Neutrophil (primary cell): ENCODE results near the gene DLX4.

Experiments
- H3K27ac ChIP-seq: fragments of 200-600 bp; sonication (generic); 2 replicates; pipeline ENCODE4 v1.5.1; 2016; ENCODE audit warnings: mild to moderate bottlenecking, moderate library complexity
- H3K27me3 ChIP-seq: fragments of 200-600 bp; sonication (generic); 2 replicates; pipeline ENCODE4 v1.6.0; 2016; ENCODE audit warnings: mild to moderate bottlenecking
- H3K36me3 ChIP-seq: fragments of 200-600 bp; sonication (generic); 2 replicates; pipeline ENCODE4 v1.5.1; 2017
- H3K4me1 ChIP-seq, 2 experiments: fragments of 200-600 bp in 1 of 2; sonication (generic) in 1 of 2; 1 replicate in 1 of 2; 2 replicates in 1 of 2; pipeline versions ENCODE4 v1.5.1 to v1.6.1; 2013 to 2016; ENCODE audit warnings: low read depth in 1 of 2, low read length in 1 of 2, mild to moderate bottlenecking in 1 of 2, moderate library complexity in 1 of 2; ENCODE audit not compliant: control insufficient read depth in 1 of 2, insufficient read depth in 1 of 2
- H3K4me3 ChIP-seq, 2 experiments: fragments of 200-600 bp in 1 of 2; sonication (generic) in 1 of 2; 1 replicate in 1 of 2; 2 replicates in 1 of 2; pipeline ENCODE4 v1.5.1; 2013 to 2016; ENCODE audit warnings: low read depth in 1 of 2, low read length in 1 of 2, mild to moderate bottlenecking in 1 of 2, moderate library complexity in 1 of 2
- H3K9me3 ChIP-seq: fragments of 200-600 bp; sonication (generic); 2 replicates; pipeline ENCODE4 v1.5.1; 2016
- TF ChIP-seq, protein P1 (sequence below): fragments of 200-600 bp; sonication (generic); IDR thresholded peaks from 2 replicates; pipeline ENCODE4 v1.5.1; 2016; ENCODE audit warnings: antibody characterized with exemption

The DLX4 gene

GRCh38 chr17:49946964-49947584 lies 21.9 kb upstream of the DLX4 start:
- peaks cover 88% of the 10 kb centered on the region for H3K27me3 ChIP-seq
- TF ChIP-seq, protein P1, sequence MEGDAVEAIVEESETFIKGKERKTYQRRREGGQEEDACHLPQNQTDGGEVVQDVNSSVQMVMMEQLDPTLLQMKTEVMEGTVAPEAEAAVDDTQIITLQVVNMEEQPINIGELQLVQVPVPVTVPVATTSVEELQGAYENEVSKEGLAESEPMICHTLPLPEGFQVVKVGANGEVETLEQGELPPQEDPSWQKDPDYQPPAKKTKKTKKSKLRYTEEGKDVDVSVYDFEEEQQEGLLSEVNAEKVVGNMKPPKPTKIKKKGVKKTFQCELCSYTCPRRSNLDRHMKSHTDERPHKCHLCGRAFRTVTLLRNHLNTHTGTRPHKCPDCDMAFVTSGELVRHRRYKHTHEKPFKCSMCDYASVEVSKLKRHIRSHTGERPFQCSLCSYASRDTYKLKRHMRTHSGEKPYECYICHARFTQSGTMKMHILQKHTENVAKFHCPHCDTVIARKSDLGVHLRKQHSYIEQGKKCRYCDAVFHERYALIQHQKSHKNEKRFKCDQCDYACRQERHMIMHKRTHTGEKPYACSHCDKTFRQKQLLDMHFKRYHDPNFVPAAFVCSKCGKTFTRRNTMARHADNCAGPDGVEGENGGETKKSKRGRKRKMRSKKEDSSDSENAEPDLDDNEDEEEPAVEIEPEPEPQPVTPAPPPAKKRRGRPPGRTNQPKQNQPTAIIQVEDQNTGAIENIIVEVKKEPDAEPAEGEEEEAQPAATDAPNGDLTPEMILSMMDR = no peak
- no peaks in the 10 kb centered on the region for H3K4me1 ChIP-seq

DNA sequence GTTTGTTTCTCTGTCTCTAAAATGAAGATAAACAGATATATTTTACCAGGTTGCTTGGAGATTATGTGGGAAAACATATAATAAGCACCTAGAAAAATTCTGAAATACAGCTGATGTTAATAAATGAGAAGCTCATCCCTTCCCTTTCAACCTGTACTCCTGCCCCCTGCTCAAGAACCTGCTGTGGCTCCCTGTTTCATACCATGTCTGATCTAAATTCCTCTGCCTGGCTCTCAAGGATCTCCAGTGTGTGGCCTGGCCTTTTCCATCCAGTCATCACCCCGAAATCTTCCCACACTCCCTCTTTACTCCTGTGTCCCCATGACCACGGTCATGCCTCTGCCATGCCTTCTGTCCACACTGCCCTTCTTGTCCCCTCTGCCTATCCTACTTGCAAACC lies 19.4 kb upstream of the DLX4 start:
- no peaks in the 10 kb centered on the region for H3K36me3 ChIP-seq
- no peaks in the 10 kb centered on the region for H3K4me1 ChIP-seq
- H3K9me3 ChIP-seq = no peaks in the 10 kb centered on the region
- no peak overlapping the region for H3K27ac ChIP-seq
- no peak overlapping the region for H3K4me3 ChIP-seq
- TF ChIP-seq, protein P1 = no peak
- H3K27me3 ChIP-seq = peaks cover 86% of the 10 kb centered on the region

More at GRCh38 chr17:49946964-49947584, 21.9 kb upstream of the DLX4 start:
- H3K4me3 ChIP-seq = no peak overlapping the region
- no peaks in the 10 kb centered on the region for H3K36me3 ChIP-seq
- H3K27ac ChIP-seq = no peak overlapping the region
- H3K9me3 ChIP-seq = no peaks in the 10 kb centered on the region

DNA sequence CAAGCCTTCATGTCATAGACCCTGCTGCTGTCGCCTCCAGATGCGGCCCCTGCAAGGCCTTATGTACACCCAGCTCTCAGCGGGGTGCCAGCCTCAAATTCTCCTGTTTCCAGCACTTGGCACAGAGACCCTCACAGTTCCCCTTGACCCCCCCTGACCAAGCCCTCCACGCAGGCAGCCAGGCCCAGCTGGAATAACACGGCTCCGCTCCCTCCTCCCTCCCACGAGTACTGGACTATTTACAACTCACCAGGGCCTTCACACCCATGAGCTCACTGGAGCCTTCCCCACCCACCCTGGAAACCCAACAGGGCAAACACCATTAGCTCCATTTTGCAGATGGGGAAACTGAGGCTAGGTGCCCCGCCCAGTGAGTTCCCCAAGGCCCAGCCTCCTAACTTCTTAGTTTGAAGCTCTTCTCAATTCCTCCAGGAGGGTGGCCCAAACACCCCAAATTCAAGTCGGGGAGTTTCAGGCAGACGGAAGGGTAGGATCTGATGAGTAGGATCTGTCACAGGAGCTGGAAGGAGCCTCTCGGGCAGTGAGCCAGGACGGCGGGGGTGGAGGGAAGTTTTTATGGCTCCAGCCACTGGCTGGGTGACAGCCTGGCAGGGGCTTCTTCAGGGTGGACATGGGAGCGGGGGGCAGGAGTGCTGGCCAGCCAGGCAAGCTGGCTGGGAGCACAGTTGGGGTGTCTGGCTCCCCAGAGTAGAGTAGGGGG lies 17.5 kb upstream of the DLX4 start:
- TF ChIP-seq, protein P1 = no peak
- peaks cover 82% of the 10 kb centered on the region for H3K27me3 ChIP-seq

GRCh38 chr17:49952209-49952911 lies 16.6 kb upstream of the DLX4 start:
- H3K4me1 ChIP-seq = no peaks in the 10 kb centered on the region
- no peaks in the 10 kb centered on the region for H3K36me3 ChIP-seq
- no peaks in the 10 kb centered on the region for H3K9me3 ChIP-seq
- peaks cover 87% of the 10 kb centered on the region for H3K27me3 ChIP-seq
- H3K4me3 ChIP-seq = no peak overlapping the region
- TF ChIP-seq, protein P1 = no peak
- H3K27ac ChIP-seq = no peak overlapping the region

More for the DNA sequence above, 17.5 kb upstream of the DLX4 start:
- Histone ChIP-seq H3K27ac (no peak overlapping the region), H3K4me1 (no peaks in the 10 kb centered on the region), H3K4me3 (no peak overlapping the region), H3K9me3 (no peaks in the 10 kb centered on the region), H3K36me3 (no peaks in the 10 kb centered on the region)

GRCh38 chr17:49952912-49953497 lies 16.0 kb upstream of the DLX4 start:
- TF ChIP-seq, protein P1 = no peak
- Histone ChIP-seq H3K4me3 (no peak overlapping the region), H3K27ac (no peak overlapping the region), H3K36me3 (no peaks in the 10 kb centered on the region), H3K27me3 (peaks cover 87% of the 10 kb centered on the region), H3K4me1 (no peaks in the 10 kb centered on the region), H3K9me3 (no peaks in the 10 kb centered on the region)
